ENCODE measurements around the gene DHCR7.
"Not testable (repeated sequence)": the region's sequence is repeated elsewhere in the genome, so short reads cannot be mapped to it uniquely, and the experiment has no call there.

Gene DHCR7

GRCh38 chr11:71440021-71440755 lies 8.0 kb downstream of the DHCR7 start:
- DNase-seq (ENCODE audit: low read depth, low spot score): no peak

DNA sequence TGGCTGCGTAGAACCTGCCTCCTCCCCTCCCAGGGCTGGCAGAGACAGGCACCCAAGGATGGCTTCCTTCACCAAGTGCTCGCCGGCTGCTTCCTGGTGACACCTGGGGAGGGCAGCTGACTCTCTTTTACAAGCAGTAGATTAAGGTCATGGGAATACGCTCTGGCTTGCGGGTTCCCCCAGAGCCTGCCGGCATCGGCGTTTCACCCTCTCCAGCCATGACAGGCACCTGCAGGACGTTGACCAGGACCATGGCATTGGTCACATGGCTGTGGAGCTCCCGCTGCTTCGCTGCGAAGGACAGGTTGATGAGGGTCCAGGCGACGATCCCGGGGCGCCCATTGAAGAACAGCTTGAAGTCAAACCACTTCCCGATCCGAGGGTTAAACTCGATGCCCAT lies 9.5 kb downstream of the DHCR7 start:
- no peak for DNase-seq (ENCODE audit: low read depth, low spot score)

DNA sequence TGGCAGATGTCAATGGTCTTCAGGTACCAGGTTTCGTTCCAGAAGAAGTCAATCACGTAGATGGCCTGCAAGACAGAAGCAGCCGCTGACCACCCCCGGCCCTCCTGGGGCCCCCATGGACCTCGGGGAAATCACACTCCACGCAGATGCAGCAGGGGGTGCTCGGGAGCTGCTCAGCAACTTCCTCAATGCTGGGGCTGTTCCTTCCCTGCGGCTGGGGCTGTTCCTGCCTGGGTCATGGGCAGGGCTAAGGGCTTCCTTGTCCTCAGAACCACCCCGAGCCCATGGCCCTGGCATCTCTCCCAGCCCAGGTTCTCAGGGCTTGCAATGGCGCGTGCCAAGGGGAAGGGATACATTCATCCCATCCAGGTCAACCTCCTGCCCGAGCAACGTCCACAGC lies 10.3 kb downstream of the DHCR7 start:
- DNase-seq (ENCODE audit: low read depth, low spot score): no peak

- DNase-seq (ENCODE audit: low read depth, low spot score): no peak
Measured at GRCh38 chr11:71437399-71437798, 10.8 kb downstream of the DHCR7 start.

DNA sequence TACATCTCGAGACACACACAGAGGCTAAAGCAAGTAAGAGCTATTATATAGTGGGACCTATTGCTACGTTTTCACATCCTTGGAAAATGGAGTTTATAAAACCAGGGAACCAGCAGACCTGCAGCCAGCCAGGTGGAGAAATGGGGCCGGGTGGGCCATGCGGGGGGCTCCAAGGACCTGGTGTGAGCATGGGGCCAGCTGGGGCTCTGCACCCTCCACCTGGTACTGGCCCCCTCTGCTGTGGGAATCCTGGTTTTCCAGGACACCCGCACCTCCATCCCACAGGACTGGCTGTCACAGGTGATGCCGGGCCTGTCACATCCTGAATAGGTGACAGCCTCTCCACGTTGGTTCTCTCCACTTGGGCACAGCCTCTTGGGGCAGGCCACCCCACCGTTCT lies 11.3 kb downstream of the DHCR7 start:
- no peak for DNase-seq (ENCODE audit: low read depth, low spot score)

- no peak for DNase-seq (ENCODE audit: low read depth, low spot score)
Measured at GRCh38 chr11:71435278-71435951, 12.8 kb downstream of the DHCR7 start.

GRCh38 chr11:71434576-71435130 lies 13.5 kb downstream of the DHCR7 start:
- no peak for DNase-seq (ENCODE audit: low read depth, low spot score)

DNA sequence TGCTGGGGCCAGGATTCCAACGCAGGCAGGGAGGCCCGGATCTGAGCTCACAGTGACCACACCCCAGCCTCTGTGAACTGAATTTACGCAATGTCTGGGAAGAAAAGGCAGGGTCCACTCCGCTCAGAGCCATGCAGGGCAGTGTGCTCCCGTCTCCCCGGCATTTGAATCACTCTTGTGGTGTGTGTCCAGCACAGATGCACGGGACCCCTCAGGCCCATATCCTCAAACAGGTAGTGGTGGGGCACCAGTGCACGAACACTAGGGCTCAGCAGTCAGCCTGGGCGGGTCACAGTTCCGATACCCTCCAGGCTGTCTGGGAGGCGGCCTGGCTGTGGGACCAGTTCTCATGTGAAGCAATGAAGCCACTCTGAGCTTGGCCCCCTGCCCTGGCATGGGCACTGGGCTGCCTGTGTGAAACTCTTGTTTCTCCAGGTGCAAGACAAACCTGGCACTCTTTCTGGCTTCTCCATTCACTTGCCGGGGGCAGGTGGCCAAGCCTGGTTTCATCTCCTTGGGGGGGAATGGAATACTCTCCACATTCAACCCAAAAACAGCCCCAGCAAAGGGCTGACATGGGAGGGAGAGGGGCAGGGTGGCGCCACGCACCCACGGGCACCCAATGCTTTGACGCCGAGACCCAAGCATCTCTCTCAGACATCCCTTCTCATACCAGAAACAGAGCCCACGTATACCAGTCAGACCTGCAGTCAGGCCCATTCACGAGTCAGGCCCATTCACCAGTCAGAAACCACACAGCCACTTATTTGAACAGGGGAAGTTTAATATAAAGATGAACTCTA lies 14.3 kb downstream of the DHCR7 start:
- no peak for DNase-seq (ENCODE audit: low read depth, low spot score)

DNA sequence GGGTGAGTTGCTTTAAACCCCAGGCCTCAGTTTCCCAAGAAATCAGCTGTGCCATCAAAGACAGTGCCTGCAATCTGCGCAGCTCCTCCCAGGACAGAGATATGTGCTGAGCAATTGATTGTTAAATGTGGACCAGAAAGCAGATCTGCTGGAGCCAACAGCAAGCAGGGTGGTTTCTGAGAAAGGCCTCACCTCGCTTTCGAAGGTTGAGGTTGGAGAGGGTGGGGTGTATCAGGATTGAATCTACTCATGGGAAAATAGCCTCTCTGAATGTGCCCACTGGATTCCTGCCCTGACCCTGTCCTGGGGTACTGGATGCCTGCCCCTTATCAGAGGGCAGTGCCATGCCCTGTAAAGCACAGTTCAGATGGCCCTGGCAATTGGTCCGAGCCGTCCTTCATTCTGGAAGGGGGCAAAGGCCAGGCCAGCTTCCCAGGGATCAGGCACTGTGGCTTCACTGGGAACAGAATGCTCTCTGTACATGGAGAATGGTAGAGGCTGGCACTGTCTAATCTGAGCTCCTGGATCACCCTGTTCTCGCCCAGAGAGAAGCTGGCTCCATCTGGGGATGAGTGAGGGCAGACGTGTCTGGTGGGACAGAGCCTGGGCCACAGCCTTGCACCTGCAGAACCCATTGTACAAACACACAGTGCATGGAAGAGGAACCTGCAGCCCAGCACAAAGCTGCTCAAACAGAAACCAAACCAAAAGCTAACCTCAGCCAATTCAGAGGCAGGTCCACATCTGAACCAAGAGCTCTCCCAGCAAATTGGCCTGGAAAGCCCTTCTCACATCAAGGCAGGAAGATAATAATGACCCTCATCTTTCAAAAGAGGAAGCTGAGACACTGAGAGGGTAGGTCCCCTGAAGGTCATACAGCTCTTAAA lies 15.2 kb downstream of the DHCR7 start:
- DNase-seq (ENCODE audit: low read depth, low spot score): no peak

DNA sequence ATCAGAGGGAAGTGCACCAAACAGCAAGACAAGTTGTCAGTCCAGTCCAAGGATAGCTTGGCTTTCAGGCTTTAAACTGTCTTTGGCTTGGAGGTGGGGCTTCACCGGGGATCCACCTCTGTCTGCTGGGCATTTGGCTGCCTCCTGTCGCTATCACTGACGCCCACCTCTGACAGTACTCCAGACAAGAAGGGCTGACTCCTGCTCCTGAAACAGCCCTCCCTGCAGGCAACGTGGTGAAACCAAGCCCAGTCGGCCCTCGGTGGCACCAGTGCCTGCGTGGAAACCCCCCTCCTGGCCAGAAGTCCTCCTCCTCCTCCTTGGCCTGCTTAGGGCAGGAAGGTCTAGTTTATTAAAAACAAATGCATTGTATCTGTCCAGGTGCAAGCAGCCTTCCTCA lies 16.9 kb downstream of the DHCR7 start:
- no peak for DNase-seq (ENCODE audit: low read depth, low spot score)

DNA sequence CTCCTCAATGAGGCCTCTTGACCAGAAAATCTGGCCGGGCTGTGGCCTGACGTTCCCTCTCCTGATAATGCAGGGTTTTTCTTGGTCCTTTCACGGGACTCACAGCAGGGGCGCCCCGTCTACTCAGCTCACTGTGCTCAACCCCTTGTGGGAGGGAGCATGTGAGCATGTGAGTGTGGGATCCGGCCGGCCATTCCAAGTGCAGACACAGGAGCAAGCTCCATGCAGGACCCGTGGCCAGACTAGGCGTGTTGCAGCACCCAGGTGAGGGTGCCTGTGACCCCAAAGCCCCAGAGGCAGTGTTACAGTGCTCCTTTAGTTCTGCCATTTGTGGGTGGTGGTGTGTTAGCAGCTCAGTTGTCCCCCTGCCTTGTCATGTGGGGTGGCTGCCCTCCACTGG lies 18.0 kb downstream of the DHCR7 start:
- DNase-seq (ENCODE audit: low read depth, low spot score): no peak

DNA sequence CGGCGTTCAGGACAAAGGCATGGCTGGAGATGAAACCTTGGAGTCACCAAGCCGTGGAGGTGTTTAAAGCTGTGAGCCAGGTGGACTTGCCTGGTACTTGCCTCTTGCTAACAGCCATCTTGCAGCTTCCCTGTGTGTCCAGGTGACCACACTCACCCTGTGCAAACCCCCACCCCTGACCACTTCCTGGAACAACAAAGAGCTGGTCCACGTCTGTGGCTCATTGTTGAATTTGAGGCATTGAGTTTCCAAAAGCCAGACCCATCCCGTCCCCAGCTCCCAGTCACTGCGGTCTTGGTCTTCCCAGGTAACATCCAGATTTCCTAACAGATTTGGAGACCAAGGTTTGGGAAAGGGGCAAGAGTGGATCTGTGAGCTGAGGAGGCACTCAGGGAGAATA lies 18.5 kb downstream of the DHCR7 start:
- DNase-seq (ENCODE audit: low read depth, low spot score): no peak

GRCh38 chr11:71428861-71429435 lies 19.2 kb downstream of the DHCR7 start:
- DNase-seq (ENCODE audit: low read depth, low spot score): no peak

DNA sequence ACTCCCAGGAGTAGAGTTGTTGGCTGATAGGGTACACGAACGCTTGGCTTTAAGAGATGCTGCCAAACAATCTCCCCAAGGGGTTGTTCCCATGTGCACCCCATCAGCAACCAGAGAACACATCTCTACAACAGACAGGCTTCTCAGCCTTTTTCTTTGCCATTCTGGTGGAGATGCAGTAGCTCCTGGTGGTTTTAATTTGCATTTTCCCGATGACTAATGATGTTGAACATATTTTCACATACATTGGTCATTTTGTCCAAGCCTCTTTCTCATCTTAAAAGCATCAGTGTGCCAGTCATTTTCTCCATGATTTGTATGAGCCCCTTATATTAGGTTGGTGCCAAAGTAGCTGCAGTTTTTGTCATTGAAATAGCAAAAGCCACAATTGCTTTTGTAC lies 21.8 kb downstream of the DHCR7 start:
- no peak for DNase-seq (ENCODE audit: low read depth, low spot score)

DNA sequence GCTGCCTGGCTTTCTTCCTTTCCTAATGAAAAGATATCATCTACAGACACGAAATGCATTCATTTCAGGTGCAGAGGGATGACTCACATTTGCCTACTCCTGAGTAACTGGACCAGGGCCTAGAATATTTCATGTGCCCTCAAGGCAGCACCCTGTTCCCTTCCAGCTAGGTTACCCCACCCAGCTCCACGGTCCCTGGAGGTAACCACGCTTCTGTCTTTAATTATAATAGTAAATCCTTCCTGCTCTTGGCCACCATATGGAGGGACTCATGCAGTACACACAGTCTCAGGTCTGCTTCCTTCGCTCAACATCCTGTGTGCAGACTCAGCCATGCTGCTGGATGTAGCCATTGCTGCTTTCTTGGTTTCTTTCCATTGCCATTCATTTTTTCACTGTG lies 22.3 kb downstream of the DHCR7 start:
- DNase-seq (ENCODE audit: low read depth, low spot score): no peak

DNA sequence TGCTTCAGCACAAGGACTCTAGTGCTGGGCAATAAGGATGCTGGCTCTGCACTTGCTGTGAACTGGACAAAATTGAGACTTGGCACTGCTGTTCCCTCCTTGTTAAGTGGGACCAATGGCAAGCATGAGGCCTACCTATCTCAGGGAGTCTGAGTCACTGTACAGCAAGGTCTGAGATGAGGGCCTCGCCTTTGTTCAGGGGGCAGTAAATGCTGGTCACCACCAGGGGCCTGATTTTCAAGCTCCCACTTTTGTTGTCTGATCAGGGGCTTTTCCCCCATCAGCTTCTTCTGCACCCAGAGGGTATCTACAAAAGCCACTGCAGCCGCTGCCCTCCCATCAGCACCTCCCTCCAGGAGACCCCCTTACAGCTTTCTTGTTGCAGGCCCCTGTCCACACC lies 22.8 kb downstream of the DHCR7 start:
- no peak for DNase-seq (ENCODE audit: low read depth, low spot score)

- no peak for DNase-seq (ENCODE audit: low read depth, low spot score)
Measured at GRCh38 chr11:71423181-71423790, 24.9 kb downstream of the DHCR7 start.

DNA sequence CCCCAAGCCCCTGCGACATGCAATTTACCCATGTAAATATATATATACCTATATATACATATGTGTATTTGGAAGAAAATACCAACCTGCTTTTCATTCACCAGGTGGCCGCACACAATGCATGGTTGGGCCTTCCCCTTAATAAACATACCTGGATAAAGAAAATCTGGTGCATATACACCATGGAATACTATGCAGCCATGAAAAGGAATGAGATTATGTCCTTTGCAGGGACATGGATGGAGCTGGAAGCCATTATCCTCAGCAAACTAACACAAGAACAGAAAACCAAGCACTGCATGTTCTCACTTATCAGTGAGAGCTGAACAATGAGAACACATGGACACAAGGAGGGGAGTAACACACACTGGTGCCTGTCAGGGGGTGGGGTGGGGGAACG lies 25.9 kb downstream of the DHCR7 start:
- DNase-seq (ENCODE audit: low read depth, low spot score): not testable (repeated sequence)

DNA sequence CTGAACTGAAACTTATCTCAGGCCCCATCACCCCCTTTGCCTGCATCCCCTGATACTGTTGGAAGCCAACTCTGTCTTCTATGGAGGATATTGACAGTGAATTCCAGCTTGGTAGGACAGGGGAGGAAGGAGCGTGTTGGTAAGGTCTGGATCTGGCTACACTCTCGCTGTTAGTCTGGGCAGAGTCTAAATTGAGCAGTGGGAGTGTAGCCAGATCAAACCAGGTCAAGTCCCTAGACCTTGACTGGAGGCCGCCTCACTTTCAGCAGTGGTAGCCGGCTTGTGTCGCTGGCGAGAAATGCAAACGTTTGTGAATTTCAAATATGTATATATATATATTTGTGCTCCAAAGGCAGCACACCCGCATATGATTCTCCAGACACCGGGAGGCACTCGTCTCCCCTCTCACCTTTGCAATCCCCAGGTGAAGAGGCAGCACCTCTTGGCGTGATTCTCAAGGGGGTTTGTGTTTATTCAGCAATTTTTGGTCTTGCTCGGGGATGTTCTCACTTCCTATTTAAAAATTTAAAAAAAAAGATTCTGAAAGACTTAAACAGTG lies 26.7 kb downstream of the DHCR7 start:
- no peak for DNase-seq (ENCODE audit: low read depth, low spot score)

All from activated naive CD8-positive, alpha-beta T cell treated with anti-CD3 and anti-CD28 coated beads, Interleukin-2, amount 50 U/mL, for 16 hours (primary cell).